ENCODE results near the gene MEF2C.

The MEF2C gene

DNA sequence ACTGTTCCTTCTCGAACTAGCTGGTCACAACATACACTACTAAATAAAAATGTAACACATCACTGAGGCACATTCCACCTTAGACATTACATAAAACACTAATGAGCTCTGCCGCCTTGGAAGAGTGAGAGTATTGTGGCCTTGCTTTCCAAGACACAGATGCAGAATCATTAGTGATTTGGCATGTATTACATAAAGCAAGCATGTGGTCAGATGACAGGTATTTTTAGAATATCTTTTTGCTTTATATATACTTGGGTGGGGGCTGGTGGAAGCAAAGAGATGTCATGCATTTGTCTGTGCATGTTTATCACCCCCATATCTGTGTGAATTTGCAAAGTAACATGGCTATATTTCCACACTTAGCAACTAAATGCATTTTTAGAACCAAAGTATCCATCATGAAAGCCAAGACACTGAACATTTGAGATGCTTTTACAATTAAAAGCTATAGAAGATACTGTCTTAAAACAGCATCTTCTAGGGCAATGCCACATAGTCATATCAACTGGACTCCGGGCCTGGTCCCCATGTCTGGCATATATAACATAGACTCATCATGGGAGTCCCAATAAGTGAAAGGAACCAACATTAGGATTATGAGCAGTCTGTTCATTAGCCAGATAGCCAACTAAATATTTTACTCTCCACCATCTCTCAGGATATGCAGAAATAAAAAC, 213.5 kb downstream of the MEF2C start:
- H3K4me3 ChIP-seq (ENCODE audit: low read depth, low read length): no peak overlapping the region
- no peak for DNase-seq (ENCODE audit: low read depth)
- TF ChIP-seq, protein P1, sequence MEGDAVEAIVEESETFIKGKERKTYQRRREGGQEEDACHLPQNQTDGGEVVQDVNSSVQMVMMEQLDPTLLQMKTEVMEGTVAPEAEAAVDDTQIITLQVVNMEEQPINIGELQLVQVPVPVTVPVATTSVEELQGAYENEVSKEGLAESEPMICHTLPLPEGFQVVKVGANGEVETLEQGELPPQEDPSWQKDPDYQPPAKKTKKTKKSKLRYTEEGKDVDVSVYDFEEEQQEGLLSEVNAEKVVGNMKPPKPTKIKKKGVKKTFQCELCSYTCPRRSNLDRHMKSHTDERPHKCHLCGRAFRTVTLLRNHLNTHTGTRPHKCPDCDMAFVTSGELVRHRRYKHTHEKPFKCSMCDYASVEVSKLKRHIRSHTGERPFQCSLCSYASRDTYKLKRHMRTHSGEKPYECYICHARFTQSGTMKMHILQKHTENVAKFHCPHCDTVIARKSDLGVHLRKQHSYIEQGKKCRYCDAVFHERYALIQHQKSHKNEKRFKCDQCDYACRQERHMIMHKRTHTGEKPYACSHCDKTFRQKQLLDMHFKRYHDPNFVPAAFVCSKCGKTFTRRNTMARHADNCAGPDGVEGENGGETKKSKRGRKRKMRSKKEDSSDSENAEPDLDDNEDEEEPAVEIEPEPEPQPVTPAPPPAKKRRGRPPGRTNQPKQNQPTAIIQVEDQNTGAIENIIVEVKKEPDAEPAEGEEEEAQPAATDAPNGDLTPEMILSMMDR (conservative IDR thresholded peaks at IDR 0.05; ENCODE audit: low read depth, low read length): no peak

- no peak for DNase-seq (ENCODE audit: low read depth)
- TF ChIP-seq, protein P1 (conservative IDR thresholded peaks at IDR 0.05; ENCODE audit: low read depth, low read length): no peak
- no peak overlapping the region for H3K4me3 ChIP-seq (ENCODE audit: low read depth, low read length)
Measured at GRCh38 chr5:88667496-88668201, 215.3 kb downstream of the MEF2C start.
